ENCODE results near the gene DIDO1.

- TF ChIP-seq CHD2 (IDR thresholded peaks at IDR 0.05; ENCODE audit: low read length, partially characterized antibody) (no peak), CTCF (IDR thresholded peaks at IDR 0.05) (no peak), SMC3 (IDR thresholded peaks at IDR 0.05) (no peak), REST (IDR thresholded peaks at IDR 0.05) (no peak)
Observed at GRCh38 chr20:62942456-62942855, 16.2 kb upstream of the DIDO1 start.

Measured in A549 (cell line).